Duodenal mucosa (tissue), 2 donors: ENCODE data around the gene ANKRD33.
A peak's percentile ranks its signal among the peaks of the same experiment; 100 is the strongest.
"Not testable (repeated sequence)": the region's sequence is repeated elsewhere in the genome, so short reads cannot be mapped to it uniquely, and the experiment has no call there.

Source experiments
- H3K27ac ChIP-seq: one replicate; pipeline ENCODE4 v1.7.0; 2013; ENCODE audit warnings: low read depth, low read length
- H3K27me3 ChIP-seq, 2 donors: one replicate each; pipeline ENCODE4 v1.7.0; 2013; ENCODE audit warnings: low read length in 2 of 2, control low read depth in 1 of 2; ENCODE audit not compliant: insufficient read depth in 2 of 2, control insufficient read depth in 1 of 2
- H3K36me3 ChIP-seq, 2 donors: one replicate each; pipeline ENCODE4 v1.7.0; 2013; ENCODE audit warnings: low read length in 2 of 2, control low read depth in 1 of 2; ENCODE audit not compliant: insufficient read depth in 2 of 2, control insufficient read depth in 1 of 2
- H3K4me1 ChIP-seq, 2 donors: one replicate each; pipeline ENCODE4 v1.7.0; 2013; ENCODE audit warnings: low read length in 2 of 2, control low read depth in 1 of 2; ENCODE audit not compliant: insufficient read depth in 2 of 2, control insufficient read depth in 1 of 2
- H3K4me3 ChIP-seq, 2 donors: one replicate each; pipeline ENCODE4 v1.7.0; 2013; ENCODE audit warnings: low read length in 2 of 2, low read depth in 1 of 2
- H3K9ac ChIP-seq, 2 donors: one replicate each; pipeline ENCODE4 v1.7.0; 2013; ENCODE audit warnings: low read length in 2 of 2, low read depth in 1 of 2
- H3K9me3 ChIP-seq, 2 donors: one replicate each; pipeline ENCODE4 v1.7.0; 2013; ENCODE audit warnings: low read length in 2 of 2, control low read depth in 1 of 2; ENCODE audit not compliant: control insufficient read depth in 1 of 2

The ANKRD33 gene

DNA sequence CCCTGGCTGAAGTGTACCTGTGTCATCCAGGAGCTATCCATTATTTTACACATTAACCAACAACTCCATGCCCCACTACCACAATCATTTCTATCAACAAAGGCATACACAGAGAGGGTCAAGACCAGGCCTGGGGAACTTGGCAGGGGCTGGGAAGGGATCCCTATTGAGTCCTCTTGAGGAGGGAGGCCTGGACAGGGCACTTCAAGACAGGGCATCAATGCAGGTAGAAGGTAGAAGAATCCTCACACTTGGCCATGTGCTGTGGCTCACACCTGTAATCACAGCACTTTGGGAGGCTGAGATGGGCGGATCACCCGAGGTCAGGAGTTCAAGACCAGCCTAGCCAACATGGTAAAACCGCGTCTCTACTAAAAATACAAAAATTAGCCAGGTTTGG lies 13.4 kb upstream of the ANKRD33 start:
- H3K9me3 ChIP-seq, result no peaks in the 10 kb centered on the region
- H3K4me1 ChIP-seq, result peaks cover 0 to 9% of the 10 kb centered on the region in 2 donors
- H3K4me3 ChIP-seq, result no peak overlapping the region
- no peaks in the 10 kb centered on the region for H3K36me3 ChIP-seq
- H3K27ac ChIP-seq, result no peak overlapping the region
- peaks cover 30 to 36% of the 10 kb centered on the region in 2 donors for H3K27me3 ChIP-seq
- no peak overlapping the region for H3K9ac ChIP-seq

DNA sequence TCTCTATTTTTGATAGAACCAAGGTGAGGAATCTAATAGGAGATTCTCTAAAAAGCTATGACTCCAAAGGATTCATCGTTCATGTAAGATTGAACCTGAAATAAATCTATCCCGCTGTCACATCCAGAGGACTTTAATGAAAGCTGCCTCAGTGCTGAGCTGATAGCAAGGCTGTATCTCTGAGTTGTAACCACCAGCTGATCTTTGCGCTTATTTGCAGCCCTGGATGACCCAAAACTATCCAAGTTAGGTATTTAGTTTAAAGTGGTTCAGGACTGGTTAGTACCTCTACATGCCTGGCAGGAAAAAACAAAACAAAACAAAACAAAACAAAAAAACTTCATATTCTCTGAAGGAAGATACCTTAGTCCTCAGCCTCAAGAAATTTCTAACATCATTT lies 8.8 kb upstream of the ANKRD33 start:
- Histone ChIP-seq H3K9me3 (no peaks in the 10 kb centered on the region), H3K36me3 (no peaks in the 10 kb centered on the region), H3K27me3 (peaks cover 3 to 4% of the 10 kb centered on the region in 2 donors), H3K4me3 (no peak overlapping the region), H3K27ac (no peak overlapping the region), H3K9ac (no peak overlapping the region), H3K4me1 (no peaks in the 10 kb centered on the region)

DNA sequence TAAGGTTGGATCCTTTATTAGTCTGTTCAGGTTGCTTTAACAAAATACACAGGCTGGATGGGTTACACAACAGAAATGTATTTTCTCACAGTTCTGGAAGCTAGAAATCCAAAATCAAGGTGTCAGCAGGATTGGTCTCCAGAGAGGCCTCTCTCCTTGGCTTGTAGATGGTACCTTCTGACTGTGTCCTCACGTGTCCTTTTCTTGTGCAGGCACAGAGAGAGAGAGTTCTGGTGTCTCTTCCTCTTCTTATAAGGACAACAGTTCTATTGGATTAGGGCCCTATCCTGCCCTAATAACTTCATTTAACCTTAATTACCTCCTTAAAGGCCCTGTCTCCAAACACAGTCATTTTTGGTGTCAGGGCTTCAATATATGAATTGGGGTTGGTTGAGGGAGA lies 4.6 kb upstream of the ANKRD33 start:
- no peak overlapping the region for H3K9ac ChIP-seq
- H3K27me3 ChIP-seq, result no peaks in the 10 kb centered on the region
- no peaks in the 10 kb centered on the region for H3K36me3 ChIP-seq
- no peaks in the 10 kb centered on the region for H3K9me3 ChIP-seq
- H3K4me1 ChIP-seq, result no peaks in the 10 kb centered on the region
- no peak overlapping the region for H3K27ac ChIP-seq
- no peak overlapping the region for H3K4me3 ChIP-seq

DNA sequence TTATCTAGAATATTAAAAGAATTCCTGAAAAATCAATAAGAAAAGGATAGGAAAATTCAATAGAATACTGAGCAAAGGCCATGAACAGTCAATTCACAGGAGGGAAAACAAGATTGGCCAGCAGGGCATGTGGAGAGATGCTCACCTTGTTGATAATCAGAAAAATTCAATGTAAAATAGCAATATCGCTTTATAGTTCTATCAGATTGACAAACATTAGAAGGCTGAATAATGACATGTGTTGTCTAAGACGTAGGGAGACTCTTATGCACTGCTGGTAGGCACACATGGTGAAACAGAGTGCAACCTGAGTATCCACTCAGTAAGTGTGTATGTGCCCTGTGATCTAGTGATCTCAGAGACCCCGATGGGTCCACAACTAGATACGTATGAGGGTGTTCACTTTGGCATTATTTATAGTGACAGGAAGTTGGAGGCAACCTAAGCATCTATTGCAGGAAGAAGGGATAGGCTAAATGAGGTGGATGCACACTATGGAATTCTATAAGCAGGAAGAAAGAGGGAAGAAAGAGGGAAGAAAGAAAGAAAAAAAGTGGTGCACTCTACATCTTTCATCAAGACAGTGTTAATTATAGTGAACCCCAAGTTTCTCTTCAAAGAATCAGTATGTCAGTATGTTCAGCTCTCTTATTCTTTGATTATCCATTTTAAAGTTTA lies 3.8 kb upstream of the ANKRD33 start:
- H3K27ac ChIP-seq, result no peak overlapping the region
- H3K4me1 ChIP-seq, result no peaks in the 10 kb centered on the region
- no peak overlapping the region for H3K4me3 ChIP-seq
- no peak overlapping the region for H3K9ac ChIP-seq
- H3K27me3 ChIP-seq, result no peaks in the 10 kb centered on the region
- no peaks in the 10 kb centered on the region for H3K9me3 ChIP-seq
- no peaks in the 10 kb centered on the region for H3K36me3 ChIP-seq

DNA sequence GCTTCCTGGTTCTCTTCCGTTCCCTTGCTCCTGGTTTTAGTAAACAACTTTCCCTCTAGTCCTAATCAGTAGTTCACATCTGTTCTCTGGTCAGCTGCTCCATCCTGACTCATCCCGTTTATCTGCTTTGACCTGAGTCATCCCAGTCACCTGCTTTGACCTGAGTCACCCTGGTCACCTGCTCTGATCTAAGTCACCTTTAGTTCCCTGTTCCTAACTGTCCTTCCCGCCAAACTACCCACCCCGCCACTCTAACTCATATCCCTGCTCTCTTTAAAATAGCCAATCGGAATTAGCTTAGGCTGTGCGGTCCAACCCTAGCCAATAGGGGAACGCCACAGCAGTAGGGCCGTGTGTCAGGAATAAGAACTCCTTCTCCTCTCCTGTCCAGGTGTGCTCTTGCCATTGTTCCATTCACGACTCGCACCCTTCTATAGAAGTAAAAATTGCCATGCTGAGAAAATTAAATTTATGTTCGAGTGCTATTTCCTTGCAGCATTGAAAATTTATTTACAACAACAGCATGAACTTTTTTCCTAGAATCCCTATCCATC lies 3.1 kb upstream of the ANKRD33 start:
- Histone ChIP-seq H3K36me3 (no peaks in the 10 kb centered on the region), H3K4me1 (no peaks in the 10 kb centered on the region), H3K4me3 (no peak overlapping the region), H3K9me3 (no peaks in the 10 kb centered on the region), H3K27me3 (no peaks in the 10 kb centered on the region), H3K27ac (no peak overlapping the region), H3K9ac (no peak overlapping the region)

DNA sequence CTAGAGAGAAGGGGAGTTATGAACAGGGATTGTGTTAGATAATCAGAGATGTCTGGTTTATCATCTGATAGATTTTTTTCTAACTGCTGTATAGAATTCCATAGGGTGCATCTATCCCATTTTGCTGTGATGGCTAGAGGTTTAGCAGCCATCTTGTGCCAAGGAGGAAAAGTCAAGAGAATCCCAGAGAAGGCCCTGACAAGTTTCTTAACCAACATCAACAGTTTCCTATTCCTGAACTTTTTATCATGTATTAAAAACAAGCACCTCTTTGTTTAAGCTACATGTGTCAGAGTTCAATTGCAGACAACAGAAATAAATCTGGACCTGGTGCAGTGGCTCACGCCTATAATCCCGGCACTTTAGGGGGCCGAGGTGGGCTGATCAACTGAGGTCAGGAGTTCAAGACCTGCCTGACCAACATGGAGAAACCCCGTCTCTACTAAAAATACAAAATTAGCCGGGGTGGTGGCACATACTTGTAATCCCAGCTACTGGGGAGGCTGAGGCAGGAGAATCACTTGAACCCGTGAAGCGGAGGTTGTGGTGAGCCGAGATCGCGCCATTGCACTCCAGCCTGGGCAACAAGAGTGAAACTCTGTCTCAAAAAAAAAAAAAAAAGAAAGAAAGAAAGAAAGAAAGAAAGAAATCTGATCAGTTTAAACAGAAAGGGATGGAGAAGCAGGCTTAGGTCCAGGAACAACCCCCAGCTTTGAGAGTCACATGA lies 2.4 kb upstream of the ANKRD33 start:
- H3K36me3 ChIP-seq, H3K27ac ChIP-seq, H3K9me3 ChIP-seq, H3K4me3 ChIP-seq, H3K27me3 ChIP-seq, H3K9ac ChIP-seq, H3K4me1 ChIP-seq: not testable (repeated sequence)

DNA sequence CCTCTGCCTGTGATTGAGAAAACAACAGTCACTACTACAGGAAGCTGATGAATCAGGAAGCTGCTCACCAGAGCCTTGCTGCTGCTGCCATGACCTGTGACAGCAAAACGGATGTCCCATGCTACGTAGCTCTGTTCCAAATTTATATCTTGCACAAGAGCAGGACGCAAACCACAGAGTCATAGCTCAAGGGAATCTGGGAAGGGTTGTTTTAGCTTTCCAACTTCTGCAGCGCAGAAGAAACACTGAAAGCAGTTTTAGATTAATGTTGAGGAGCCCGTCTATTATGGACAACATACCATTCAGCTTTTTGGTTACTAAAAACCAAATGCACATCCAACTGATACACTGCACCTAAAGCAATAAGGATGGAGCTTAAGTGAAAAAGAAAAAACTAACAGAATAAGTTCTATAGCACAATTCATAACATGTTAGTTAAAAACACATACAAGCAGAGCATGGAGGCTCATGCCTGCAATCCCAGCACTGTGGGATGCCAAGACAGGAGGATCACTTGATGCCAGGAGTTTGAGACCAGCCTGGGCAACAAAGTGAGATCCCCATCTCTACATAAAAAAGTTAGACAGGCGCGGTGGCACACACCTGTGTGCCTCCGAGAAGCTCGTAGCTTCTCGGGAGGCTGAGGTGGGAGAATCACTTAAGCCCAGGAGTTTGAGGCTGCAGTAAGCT lies 1.7 kb upstream of the ANKRD33 start:
- no peaks in the 10 kb centered on the region for H3K36me3 ChIP-seq
- H3K27ac ChIP-seq, result no peak overlapping the region
- H3K4me1 ChIP-seq, result no peaks in the 10 kb centered on the region
- H3K4me3 ChIP-seq, result no peak overlapping the region
- no peaks in the 10 kb centered on the region for H3K9me3 ChIP-seq
- no peak overlapping the region for H3K9ac ChIP-seq
- no peaks in the 10 kb centered on the region for H3K27me3 ChIP-seq

DNA sequence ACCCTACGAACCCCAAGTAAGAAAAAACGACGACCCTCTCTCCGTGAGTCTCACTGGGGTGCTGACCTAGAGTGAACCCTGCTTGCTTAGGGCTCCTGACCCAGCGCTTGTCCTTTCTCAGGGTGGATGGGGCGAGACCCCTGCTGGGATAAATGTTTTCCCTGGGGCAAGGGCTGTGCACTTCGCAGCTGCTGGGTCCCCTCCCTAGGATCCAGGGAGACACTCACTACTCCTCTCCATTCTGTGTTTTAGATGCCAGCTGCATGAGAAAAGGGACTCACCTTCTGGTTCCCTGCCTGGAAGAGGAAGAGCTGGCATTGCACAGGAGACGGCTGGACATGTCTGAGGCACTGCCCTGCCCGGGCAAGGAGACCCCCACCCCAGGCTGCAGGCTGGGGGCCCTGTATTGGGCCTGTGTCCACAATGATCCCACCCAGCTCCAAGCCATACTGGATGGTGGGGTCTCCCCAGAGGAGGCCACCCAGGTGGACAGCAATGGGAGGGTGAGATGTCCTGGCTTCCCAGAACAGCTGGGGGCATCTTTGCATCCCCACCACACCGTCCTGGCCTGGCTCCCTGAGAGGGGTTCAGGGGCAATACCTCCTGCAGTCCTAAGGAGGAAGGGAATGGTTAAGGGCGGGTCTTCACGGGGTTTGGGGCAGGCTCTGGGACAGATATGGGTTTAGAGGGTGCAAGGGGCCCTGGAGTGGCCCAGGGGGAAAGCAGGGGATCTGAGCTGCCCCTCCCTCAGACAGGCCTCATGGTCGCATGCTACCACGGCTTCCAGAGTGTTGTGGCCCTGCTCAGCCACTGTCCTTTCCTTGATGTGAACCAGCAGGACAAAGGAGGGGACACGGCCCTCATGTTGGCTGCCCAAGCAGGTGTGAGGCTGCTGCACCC lies 663 bp downstream of the ANKRD33 start:
- no peaks in the 10 kb centered on the region for H3K36me3 ChIP-seq
- H3K9me3 ChIP-seq, result no peaks in the 10 kb centered on the region
- H3K4me3 ChIP-seq, result peak overlapping the region in 1 of 2 donors; percentile 26
- no peaks in the 10 kb centered on the region for H3K4me1 ChIP-seq
- no peaks in the 10 kb centered on the region for H3K27me3 ChIP-seq
- H3K9ac ChIP-seq, result no peak overlapping the region
- H3K27ac ChIP-seq, result no peak overlapping the region

DNA sequence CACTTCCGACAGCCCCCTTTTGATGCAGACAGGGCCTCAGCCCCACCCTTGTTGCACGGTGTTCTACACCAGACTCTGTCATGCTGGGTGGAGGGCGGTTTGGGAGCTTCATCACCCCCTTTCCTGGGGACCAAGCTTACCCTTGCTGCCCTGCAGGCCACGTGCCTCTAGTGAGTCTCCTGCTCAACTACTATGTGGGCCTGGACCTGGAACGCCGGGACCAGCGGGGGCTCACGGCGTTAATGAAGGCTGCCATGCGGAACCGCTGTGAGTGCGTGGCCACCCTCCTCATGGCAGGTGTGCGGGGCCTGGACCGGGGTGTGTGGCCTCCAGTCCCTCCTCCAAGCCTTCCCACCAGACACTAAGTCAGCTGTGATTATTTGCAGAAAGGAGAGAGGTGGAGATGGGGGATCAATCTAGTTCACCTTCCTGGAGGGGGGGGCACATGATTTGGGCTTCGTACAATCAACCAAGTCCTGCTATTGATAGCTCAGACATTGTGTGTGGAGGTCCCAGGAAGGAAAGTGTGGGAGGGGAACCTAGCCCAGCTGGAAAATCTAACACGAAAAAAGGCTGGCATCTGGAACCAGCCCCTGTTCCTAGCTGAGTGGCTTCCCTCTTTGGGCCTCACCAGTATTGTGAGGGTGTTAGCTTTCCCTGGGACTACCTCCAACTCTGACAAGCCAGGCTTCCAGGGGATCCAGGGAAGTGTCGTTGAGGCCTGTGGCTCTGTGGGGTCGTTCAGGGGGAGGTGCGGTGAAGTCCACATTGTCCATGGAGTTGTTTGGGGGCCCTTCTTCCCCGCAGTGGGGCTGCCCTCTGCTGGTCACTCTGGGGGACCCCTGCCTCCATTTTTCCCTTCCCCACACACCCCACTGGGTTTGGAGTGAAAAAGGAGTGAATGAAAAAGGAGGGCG lies 1.6 kb downstream of the ANKRD33 start:
- Histone ChIP-seq H3K4me1 (no peaks in the 10 kb centered on the region), H3K9ac (no peak overlapping the region), H3K9me3 (no peaks in the 10 kb centered on the region), H3K4me3 (no peak overlapping the region), H3K27ac (no peak overlapping the region), H3K27me3 (no peaks in the 10 kb centered on the region), H3K36me3 (no peaks in the 10 kb centered on the region)
